Mesenchymal stem cell (in vitro differentiated cells and primary cell): Measurements from ENCODE around the gene HES1.
"Not testable (repeated sequence)": the region's sequence is repeated elsewhere in the genome, so short reads cannot be mapped to it uniquely, and the experiment has no call there.

Experiments
- DNase-seq: peaks from one replicate; pipeline ENCODE4 v3.0.0-alpha.2; 2013
- H2AFZ ChIP-seq: one replicate; pipeline ENCODE4 v1.6.1; 2013; ENCODE audit warnings: low read depth, mild to moderate bottlenecking, control low read depth, inconsistent platforms, low read length, moderate library complexity
- H2AK5ac ChIP-seq: 2 replicates; pipeline ENCODE4 v1.6.1; 2013; ENCODE audit warnings: low read length, moderate library complexity, mild to moderate bottlenecking, inconsistent platforms; ENCODE audit not compliant: severe bottlenecking
- H2BK120ac ChIP-seq: one replicate; pipeline ENCODE4 v1.6.1; 2013; ENCODE audit warnings: low read depth, mild to moderate bottlenecking, inconsistent platforms, low read length, moderate library complexity
- H2BK12ac ChIP-seq, 2 experiments: one replicate each; pipeline ENCODE4 v1.6.1; 2013; ENCODE audit warnings: inconsistent platforms in 2 of 2, low read length in 2 of 2, mild to moderate bottlenecking in 2 of 2, moderate library complexity in 2 of 2, control low read depth in 1 of 2
- H2BK15ac ChIP-seq: one replicate; pipeline ENCODE4 v1.6.1; 2013; ENCODE audit warnings: mild to moderate bottlenecking, low read depth, inconsistent platforms; ENCODE audit not compliant: poor library complexity, severe bottlenecking
- H2BK5ac ChIP-seq: 2 replicates; pipeline ENCODE4 v1.6.1; 2013; ENCODE audit warnings: low read depth, mild to moderate bottlenecking, low read length, control low read depth, inconsistent platforms; ENCODE audit not compliant: poor library complexity, severe bottlenecking
- H3K14ac ChIP-seq, 2 experiments: one replicate each; pipeline ENCODE4 v1.6.1; 2013; ENCODE audit warnings: inconsistent platforms in 2 of 2, low read length in 2 of 2, control low read depth in 1 of 2, mild to moderate bottlenecking in 1 of 2, moderate library complexity in 1 of 2
- H3K18ac ChIP-seq, 2 experiments: one replicate each; pipeline ENCODE4 v1.6.1; 2013; ENCODE audit warnings: inconsistent platforms in 2 of 2, low read length in 2 of 2, control low read depth in 1 of 2, low read depth in 1 of 2, mild to moderate bottlenecking in 1 of 2
- H3K23ac ChIP-seq, 2 experiments: one replicate each; pipeline ENCODE4 v1.6.1; 2013; ENCODE audit warnings: inconsistent platforms in 2 of 2, low read length in 2 of 2, mild to moderate bottlenecking in 2 of 2, moderate library complexity in 2 of 2, control low read depth in 1 of 2
- H3K27ac ChIP-seq: 2 replicates; pipeline ENCODE4 v1.5.1; 2013; ENCODE audit warnings: mild to moderate bottlenecking, moderate library complexity, low read length, control low read depth, inconsistent platforms; ENCODE audit not compliant: poor library complexity, severe bottlenecking
- H3K27me3 ChIP-seq, 2 experiments: 2 replicates each; pipeline versions ENCODE4 v1.6.1 to v1.7.0; 2013; ENCODE audit warnings: low read length in 2 of 2, mild to moderate bottlenecking in 2 of 2, moderate library complexity in 2 of 2, control low read depth in 1 of 2, inconsistent platforms in 1 of 2; ENCODE audit not compliant: control insufficient read depth in 1 of 2, insufficient read depth in 1 of 2
- H3K36me3 ChIP-seq, 2 experiments: 2 replicates each; pipeline versions ENCODE4 v1.6.1 to v1.7.0; 2013; ENCODE audit warnings: low read length in 2 of 2, control low read depth in 1 of 2, inconsistent platforms in 1 of 2, low read depth in 1 of 2, mild to moderate bottlenecking in 1 of 2; ENCODE audit not compliant: insufficient read depth in 2 of 2, control insufficient read depth in 1 of 2
- H3K4ac ChIP-seq, 2 experiments: one replicate each; pipeline ENCODE4 v1.6.1; 2013; ENCODE audit warnings: inconsistent platforms in 2 of 2, low read length in 2 of 2, mild to moderate bottlenecking in 2 of 2, moderate library complexity in 2 of 2, control low read depth in 1 of 2, low read depth in 1 of 2
- H3K4me1 ChIP-seq: 2 replicates; pipeline ENCODE4 v1.6.1; 2013; ENCODE audit warnings: low read depth, low read length, control low read depth; ENCODE audit not compliant: control insufficient read depth, insufficient read depth
- H3K4me2 ChIP-seq: 2 replicates; pipeline ENCODE4 v1.6.1; 2013; ENCODE audit warnings: low read length, mild to moderate bottlenecking, inconsistent platforms; ENCODE audit not compliant: poor library complexity, severe bottlenecking
- H3K4me3 ChIP-seq, 2 experiments: 2 replicates each; pipeline versions ENCODE4 v1.5.1 to v1.7.0; 2013; ENCODE audit warnings: low read length in 2 of 2, mild to moderate bottlenecking in 2 of 2, control low read depth in 1 of 2, low read depth in 1 of 2; ENCODE audit not compliant: insufficient read depth in 1 of 2
- H3K79me1 ChIP-seq: replicated peaks from 2 replicates; pipeline ENCODE4 v1.6.1; 2013; ENCODE audit warnings: mild to moderate bottlenecking, control low read depth, low read length, inconsistent platforms; ENCODE audit not compliant: poor library complexity, severe bottlenecking
- H3K9ac ChIP-seq: 2 replicates; pipeline ENCODE4 v1.7.0; 2013; ENCODE audit warnings: mild to moderate bottlenecking, low read length, moderate library complexity
- H3K9me3 ChIP-seq: 2 replicates; pipeline ENCODE4 v1.7.0; 2013; ENCODE audit warnings: mild to moderate bottlenecking, low read length; ENCODE audit not compliant: control insufficient read depth
- H4K8ac ChIP-seq: one replicate; pipeline ENCODE4 v1.6.1; 2013; ENCODE audit warnings: inconsistent platforms, mild to moderate bottlenecking, low read length, moderate library complexity
- H4K91ac ChIP-seq: one replicate; pipeline ENCODE4 v1.6.1; 2013; ENCODE audit warnings: mild to moderate bottlenecking, low read length, inconsistent platforms
- WGBS: methylation state at CpG from one replicate; pipeline ENCODE4 v1.1.7; 2013; ENCODE audit warnings: mixed read lengths; 5-methylcytosine and 5-hydroxymethylcytosine counted together

Gene HES1

GRCh38 chr3:194091141-194091540 lies 44.8 kb upstream of the HES1 start:
- Histone ChIP-seq H4K8ac (no peak overlapping the region), H3K27me3 (no peaks in the 10 kb centered on the region), H3K9ac (no peak overlapping the region), H3K36me3 (no peaks in the 10 kb centered on the region), H2BK12ac (peak overlapping the region; percentile 21 to 69), H3K27ac (no peak overlapping the region), H2BK15ac (no peak overlapping the region), H2BK5ac (no peak overlapping the region), H3K14ac (no peak overlapping the region), H3K9me3 (no peaks in the 10 kb centered on the region), H3K23ac (no peak overlapping the region), H4K91ac (peak overlapping the region; percentile 35), H2AFZ (no peak overlapping the region), H2AK5ac (peak overlapping the region; percentile 65), H3K4me1 (peaks cover 38% of the 10 kb centered on the region), H3K4ac (peak overlapping the region in 1 of 2 experiments; percentile 48), H3K4me2 (no peak overlapping the region), H3K18ac (peak overlapping the region in 1 of 2 experiments; percentile 46), H3K4me3 (no peak overlapping the region), H2BK120ac (no peak overlapping the region), H3K79me1 (no peaks in the 10 kb centered on the region)
- WGBS: 15% methylated on average over 2 of the region's 2 CpGs
- peak; percentile 77 for DNase-seq

GRCh38 chr3:194091897-194092296 lies 44.1 kb upstream of the HES1 start:
- Histone ChIP-seq H2AK5ac (peak overlapping the region; percentile 65), H3K4me1 (peaks cover 33% of the 10 kb centered on the region)
- not testable (repeated sequence) for H3K27me3 ChIP-seq, H2BK12ac ChIP-seq, H4K8ac ChIP-seq, H3K4me3 ChIP-seq, H2BK5ac ChIP-seq, DNase-seq, H3K9me3 ChIP-seq, H4K91ac ChIP-seq, H2BK15ac ChIP-seq, H3K14ac ChIP-seq, H2AFZ ChIP-seq, H3K79me1 ChIP-seq, H3K4me2 ChIP-seq, H3K18ac ChIP-seq, H3K27ac ChIP-seq, H3K4ac ChIP-seq, H2BK120ac ChIP-seq, H3K36me3 ChIP-seq, H3K23ac ChIP-seq, H3K9ac ChIP-seq
- WGBS: 93% methylated on average over 4 of the region's 6 CpGs

- H3K27ac ChIP-seq: no peak overlapping the region
- no peak overlapping the region for H2BK5ac ChIP-seq
- peak overlapping the region in 1 of 2 experiments; percentile 33 for H2BK12ac ChIP-seq
- peak overlapping the region; percentile 26 for H2BK15ac ChIP-seq
- H3K4ac ChIP-seq: no peak overlapping the region
- H3K23ac ChIP-seq: no peak overlapping the region
- no peak overlapping the region for H2BK120ac ChIP-seq
- H2AFZ ChIP-seq: no peak overlapping the region
- no peak overlapping the region for H4K91ac ChIP-seq
- H3K79me1 ChIP-seq: no peaks in the 10 kb centered on the region
- no peak overlapping the region for H3K9ac ChIP-seq
- H3K4me1 ChIP-seq: peaks cover 32% of the 10 kb centered on the region
- no peaks in the 10 kb centered on the region for H3K36me3 ChIP-seq
- H3K14ac ChIP-seq: no peak overlapping the region
- H3K9me3 ChIP-seq: no peaks in the 10 kb centered on the region
- H3K27me3 ChIP-seq: peaks cover 0 to 2% of the 10 kb centered on the region in 2 experiments
- WGBS: 85% methylated on average over 8 of the region's 10 CpGs
- no peak overlapping the region for H3K4me2 ChIP-seq
- peak overlapping the region; percentile 52 for H2AK5ac ChIP-seq
- no peak for DNase-seq
- no peak overlapping the region for H3K18ac ChIP-seq
- no peak overlapping the region for H4K8ac ChIP-seq
- H3K4me3 ChIP-seq: no peak overlapping the region
Observed at GRCh38 chr3:194092881-194093301, 43.1 kb upstream of the HES1 start.

GRCh38 chr3:194093842-194094241 lies 42.1 kb upstream of the HES1 start:
- Histone ChIP-seq H2BK12ac (peak overlapping the region in 1 of 2 experiments; percentile 47), H3K27me3 (peaks cover 0 to 12% of the 10 kb centered on the region in 2 experiments), H3K18ac (peak overlapping the region in 1 of 2 experiments; percentile 48), H2AFZ (no peak overlapping the region), H2BK120ac (no peak overlapping the region), H2BK15ac (no peak overlapping the region), H3K4me1 (peaks cover 31% of the 10 kb centered on the region), H4K8ac (peak overlapping the region; percentile 45), H3K4me3 (no peak overlapping the region), H3K79me1 (no peaks in the 10 kb centered on the region), H2AK5ac (peak overlapping the region; percentile 16), H3K23ac (peak overlapping the region in 1 of 2 experiments; percentile 27), H3K36me3 (no peaks in the 10 kb centered on the region), H3K27ac (no peak overlapping the region), H3K9ac (no peak overlapping the region), H3K14ac (peak overlapping the region in 1 of 2 experiments; percentile 67), H2BK5ac (no peak overlapping the region), H3K4ac (peak overlapping the region in 1 of 2 experiments; percentile 73), H3K9me3 (no peaks in the 10 kb centered on the region), H4K91ac (no peak overlapping the region), H3K4me2 (no peak overlapping the region)
- 75% methylated on average over 8 of the region's 8 CpGs for WGBS
- DNase-seq: no peak
